Activated CD4-positive, CD25-positive, alpha-beta regulatory T cell treated with anti-CD3 and anti-CD28 coated beads, Interleukin-2, amount 50 U/mL, for 16 hours (primary cell): ENCODE data around the gene RYR3.

Source experiments
- DNase-seq: peaks from one replicate; pipeline ENCODE4 v3.0.0-alpha.2; 2020; ENCODE audit warnings: low read depth, low spot score

RYR3 gene

GRCh38 chr15:33448961-33449606, 138.3 kb downstream of the RYR3 start:
- no peak for DNase-seq

GRCh38 chr15:33449810-33450209, 139.0 kb downstream of the RYR3 start:
- no peak for DNase-seq

- DNase-seq = no peak
Observed at GRCh38 chr15:33451385-33451784, 140.6 kb downstream of the RYR3 start.

- no peak for DNase-seq
Observed at GRCh38 chr15:33453761-33454160, 143.0 kb downstream of the RYR3 start.

GRCh38 chr15:33454346-33454745, 143.6 kb downstream of the RYR3 start:
- no peak for DNase-seq

GRCh38 chr15:33454996-33455395, 144.2 kb downstream of the RYR3 start:
- DNase-seq = no peak

GRCh38 chr15:33458421-33458820, 147.7 kb downstream of the RYR3 start:
- DNase-seq = no peak

- no peak for DNase-seq
Observed at GRCh38 chr15:33460166-33460805, 149.5 kb downstream of the RYR3 start.

- DNase-seq = no peak
Observed at GRCh38 chr15:33461671-33462070, 150.9 kb downstream of the RYR3 start.

- DNase-seq = no peak
Observed at GRCh38 chr15:33467146-33467815, 156.5 kb downstream of the RYR3 start.

- DNase-seq = no peak
Observed at GRCh38 chr15:33467816-33468163, 157.0 kb downstream of the RYR3 start.

- DNase-seq = no peak
Observed at GRCh38 chr15:33468740-33469139, 158.0 kb downstream of the RYR3 start.

- DNase-seq = no peak
Observed at GRCh38 chr15:33473005-33473404, 162.2 kb downstream of the RYR3 start.

GRCh38 chr15:33473714-33474113, 162.9 kb downstream of the RYR3 start:
- DNase-seq = no peak

- no peak for DNase-seq
Observed at GRCh38 chr15:33476076-33476475, 165.3 kb downstream of the RYR3 start.

GRCh38 chr15:33476908-33477307, 166.1 kb downstream of the RYR3 start:
- no peak for DNase-seq

- DNase-seq = no peak
Observed at GRCh38 chr15:33489335-33489734, 178.6 kb downstream of the RYR3 start.

- DNase-seq = no peak
Observed at GRCh38 chr15:33490703-33491102, 179.9 kb downstream of the RYR3 start.

- DNase-seq = no peak
Observed at GRCh38 chr15:33492434-33493052, 181.8 kb downstream of the RYR3 start.

- DNase-seq = no peak
Observed at GRCh38 chr15:33494306-33494705, 183.5 kb downstream of the RYR3 start.

GRCh38 chr15:33500432-33501195, 189.8 kb downstream of the RYR3 start:
- DNase-seq = no peak

- DNase-seq = no peak
Observed at GRCh38 chr15:33503681-33504080, 192.9 kb downstream of the RYR3 start.
